CD4-positive, alpha-beta T cell treated with Interleukin-17A for 4 hours (primary cell): ENCODE measurements around the gene C4BPA.

Experiments
- DNase-seq: peaks from one replicate; pipeline ENCODE4 v3.0.0-alpha.2; 2020; ENCODE audit warnings: mixed read lengths

C4BPA gene

DNA sequence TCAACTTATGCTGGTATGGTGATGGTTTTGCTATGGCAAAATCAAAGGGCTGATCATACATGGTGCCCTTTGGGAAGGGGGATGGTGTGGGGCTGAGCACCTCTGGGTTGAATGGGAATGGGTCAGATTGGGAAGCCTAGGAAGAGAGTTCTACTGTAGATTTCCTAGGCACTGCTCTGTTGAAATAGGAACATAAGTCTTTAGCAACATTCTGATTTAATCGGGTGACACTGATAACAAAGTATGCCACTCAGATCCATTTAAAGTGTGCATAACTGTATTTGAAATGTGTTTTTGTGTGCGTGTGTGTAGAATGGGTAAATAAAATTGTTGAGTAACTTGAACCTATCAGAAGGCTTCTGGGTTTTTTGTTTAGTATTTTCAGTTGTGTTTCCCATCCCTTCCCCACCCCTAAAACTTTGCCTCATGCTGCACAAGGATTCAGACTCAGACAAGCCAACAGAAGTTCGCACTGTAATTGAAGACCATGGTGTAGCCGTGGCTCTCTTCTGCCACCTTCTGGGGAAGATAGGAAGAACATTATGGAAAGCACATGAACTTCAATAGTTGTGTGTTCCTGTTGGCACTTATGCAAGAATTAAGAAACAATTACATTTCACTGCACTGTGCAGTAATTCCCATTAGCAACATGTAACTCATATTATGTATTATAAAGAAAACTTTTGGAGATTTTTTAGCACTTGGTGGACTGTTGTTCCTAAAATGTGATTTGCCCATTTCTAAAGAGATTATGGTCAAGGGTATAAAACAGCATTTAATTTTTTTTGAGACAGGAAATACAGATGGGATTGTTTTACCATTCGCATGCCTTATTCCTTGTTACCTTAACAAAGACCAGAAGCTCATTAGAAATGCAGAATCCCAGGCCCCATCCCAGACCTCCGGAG lies 26.3 kb upstream of the C4BPA start:
- peak; percentile 77 for DNase-seq

DNA sequence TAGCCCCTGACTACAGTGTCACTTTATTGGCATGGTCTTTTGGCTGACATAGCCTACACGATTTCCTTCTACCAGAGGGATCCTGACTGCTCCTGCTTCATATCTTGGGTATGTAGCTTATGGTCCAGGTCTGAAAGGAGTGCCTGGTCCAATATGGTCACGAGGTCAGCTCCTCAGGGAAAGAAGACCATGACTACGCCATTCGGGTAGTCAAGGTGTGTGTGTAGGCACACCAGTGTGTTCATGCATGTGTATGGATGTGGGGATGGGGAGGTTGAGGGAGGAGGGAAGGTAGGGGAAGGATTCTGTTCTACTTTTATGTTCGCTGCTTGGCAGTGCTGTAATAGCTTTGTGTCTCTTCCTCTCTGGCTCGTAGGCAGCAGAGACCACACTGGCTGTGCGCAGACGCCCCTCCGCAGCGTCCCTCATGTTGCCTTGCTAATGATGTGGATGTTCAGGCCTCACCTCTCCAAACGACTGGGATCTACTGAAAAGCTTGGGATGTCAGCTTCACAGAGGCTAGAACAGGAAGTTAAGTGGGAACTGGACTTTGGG lies 25.4 kb upstream of the C4BPA start:
- no peak for DNase-seq

DNA sequence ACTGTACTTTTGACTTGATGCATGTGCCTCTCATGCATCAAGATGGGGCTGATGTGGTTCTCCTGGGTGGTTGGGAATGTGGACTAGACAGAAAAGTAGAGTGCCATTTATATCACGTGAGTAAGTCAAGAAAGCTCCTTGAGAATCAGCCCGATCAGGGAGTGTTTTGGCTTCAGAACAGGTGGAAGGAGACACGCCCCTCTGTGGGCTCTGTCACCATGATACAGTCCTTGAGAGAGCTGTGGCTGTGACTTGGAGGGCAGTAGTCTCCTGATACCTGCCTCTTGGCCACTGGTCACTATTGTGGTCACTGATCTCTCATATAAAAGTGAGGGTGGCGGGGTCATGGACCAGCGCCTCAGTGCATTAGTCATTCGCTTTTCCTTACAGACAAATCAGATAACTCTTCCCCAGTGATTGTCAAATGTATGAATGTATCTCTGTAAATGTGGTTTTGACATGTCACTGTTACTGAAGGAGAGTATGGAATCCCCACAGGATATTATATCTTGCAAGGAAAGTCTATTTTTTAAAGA lies 24.3 kb upstream of the C4BPA start:
- DNase-seq, result no peak

DNA sequence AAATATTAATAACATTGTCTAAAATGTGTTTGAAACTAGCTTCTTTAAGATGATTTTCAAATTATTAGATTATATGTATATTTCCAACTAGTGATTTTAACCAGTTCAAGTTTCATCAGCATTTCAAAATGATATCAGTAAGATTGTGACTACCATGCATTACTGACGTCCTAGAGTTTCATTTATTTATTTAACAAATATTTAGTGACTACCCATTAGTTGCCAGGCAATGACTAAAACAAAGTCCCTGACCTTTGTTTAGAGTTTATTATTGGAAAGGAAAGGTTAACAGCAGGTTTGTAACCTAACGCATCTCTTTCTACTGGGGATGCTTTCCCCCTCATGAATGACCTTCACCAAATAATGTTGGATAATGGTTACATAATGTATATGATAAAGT lies 22.9 kb upstream of the C4BPA start:
- DNase-seq, result no peak

DNA sequence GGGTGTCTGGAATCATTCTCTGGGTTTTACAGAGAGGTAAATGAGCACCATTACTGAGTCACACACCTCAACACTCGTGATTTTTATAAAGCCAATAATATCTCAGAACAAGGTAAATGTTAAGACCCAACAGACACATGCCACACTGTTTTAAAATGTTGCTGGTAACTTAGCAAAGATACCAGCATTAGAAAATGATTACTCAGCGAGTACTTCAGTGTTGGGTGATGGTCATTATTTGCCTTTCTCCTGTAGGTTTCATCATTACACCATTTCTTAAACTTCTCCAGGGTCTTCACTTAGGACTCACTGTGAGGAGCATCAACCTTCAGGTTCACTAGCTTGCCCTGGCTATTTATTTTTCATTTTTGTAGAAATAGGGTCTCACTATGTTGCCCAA lies 22.2 kb upstream of the C4BPA start:
- DNase-seq, result no peak

DNA sequence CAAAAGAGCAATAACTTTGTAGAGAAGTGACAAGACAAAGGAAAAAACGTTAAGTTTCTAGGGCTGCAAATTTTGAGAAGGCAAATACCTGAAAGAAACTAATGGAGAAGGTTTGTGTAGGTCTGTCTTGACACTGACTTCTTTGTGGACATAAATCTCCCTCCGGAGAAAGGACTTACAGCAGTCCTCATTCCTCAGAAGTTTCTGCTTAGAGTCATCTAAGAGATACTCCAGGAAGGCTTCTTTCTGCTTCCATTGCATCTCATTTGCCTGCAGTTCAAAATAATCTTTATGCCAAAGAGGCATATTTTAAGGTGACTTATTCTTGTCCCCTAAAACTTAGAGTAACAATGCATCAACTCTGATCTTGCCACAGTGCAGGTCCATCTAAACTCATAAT lies 19.8 kb upstream of the C4BPA start:
- DNase-seq, result no peak

DNA sequence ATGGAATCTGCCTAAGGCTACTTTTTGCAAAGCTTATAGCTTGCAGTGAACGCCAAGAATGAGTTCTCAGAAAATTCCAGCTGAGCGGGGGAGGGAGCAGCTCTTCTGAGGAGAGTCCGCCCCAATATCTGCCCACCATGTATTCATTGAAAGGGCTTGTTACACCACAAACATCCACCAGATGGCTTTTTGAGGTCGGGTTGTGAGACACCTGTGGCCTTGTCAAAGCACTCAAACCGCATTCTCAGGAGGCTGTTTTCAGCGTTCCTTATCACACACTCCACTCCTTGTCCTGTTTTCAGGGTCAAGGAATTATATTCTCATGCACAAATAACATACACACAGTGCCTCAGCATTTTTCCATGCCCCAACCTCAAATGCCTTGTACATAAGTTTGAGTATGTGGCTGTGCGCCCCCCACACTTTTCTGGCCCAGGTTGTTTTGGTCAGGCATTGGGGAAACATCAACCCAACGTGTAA lies 19.3 kb upstream of the C4BPA start:
- peak; percentile 63 for DNase-seq

DNA sequence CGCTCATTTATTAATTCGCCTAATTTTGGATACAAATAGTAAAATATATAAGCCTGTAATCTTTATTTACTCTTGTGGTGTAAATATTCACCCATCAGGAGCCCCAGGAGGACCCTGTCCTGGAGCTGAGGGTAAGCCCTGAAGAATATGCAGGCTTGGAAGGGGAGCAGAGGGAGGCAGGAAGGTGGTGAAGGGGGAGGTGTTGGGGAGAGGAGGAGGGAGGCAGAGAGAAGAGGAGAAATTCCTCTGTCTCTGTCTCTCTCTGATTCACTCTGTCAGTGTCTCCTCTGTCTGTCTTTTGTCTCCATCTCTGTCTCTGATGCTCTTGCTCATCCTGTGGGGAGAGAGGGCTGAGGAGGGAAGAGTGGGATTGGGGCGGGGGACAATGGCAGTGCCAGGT lies 18.1 kb upstream of the C4BPA start:
- no peak for DNase-seq

DNA sequence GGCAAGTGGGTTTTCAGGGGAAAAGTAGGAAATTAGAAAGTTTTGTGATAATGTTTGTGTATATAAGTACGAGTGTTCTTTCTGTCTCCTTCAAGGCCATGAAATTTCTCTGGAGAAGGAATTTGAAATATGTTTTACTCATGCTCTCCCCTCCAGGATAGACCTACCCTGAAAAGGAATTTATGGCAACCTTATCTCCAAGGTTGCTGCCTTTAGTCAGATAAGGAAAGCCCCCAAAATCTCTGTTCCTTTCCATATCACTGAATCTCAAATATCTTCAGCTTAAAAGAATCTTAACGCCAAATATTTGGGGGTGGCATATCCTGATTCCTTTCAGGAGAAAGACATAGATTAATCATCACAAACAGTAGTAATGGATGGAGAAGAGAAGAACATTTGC lies 15.9 kb upstream of the C4BPA start:
- no peak for DNase-seq

DNA sequence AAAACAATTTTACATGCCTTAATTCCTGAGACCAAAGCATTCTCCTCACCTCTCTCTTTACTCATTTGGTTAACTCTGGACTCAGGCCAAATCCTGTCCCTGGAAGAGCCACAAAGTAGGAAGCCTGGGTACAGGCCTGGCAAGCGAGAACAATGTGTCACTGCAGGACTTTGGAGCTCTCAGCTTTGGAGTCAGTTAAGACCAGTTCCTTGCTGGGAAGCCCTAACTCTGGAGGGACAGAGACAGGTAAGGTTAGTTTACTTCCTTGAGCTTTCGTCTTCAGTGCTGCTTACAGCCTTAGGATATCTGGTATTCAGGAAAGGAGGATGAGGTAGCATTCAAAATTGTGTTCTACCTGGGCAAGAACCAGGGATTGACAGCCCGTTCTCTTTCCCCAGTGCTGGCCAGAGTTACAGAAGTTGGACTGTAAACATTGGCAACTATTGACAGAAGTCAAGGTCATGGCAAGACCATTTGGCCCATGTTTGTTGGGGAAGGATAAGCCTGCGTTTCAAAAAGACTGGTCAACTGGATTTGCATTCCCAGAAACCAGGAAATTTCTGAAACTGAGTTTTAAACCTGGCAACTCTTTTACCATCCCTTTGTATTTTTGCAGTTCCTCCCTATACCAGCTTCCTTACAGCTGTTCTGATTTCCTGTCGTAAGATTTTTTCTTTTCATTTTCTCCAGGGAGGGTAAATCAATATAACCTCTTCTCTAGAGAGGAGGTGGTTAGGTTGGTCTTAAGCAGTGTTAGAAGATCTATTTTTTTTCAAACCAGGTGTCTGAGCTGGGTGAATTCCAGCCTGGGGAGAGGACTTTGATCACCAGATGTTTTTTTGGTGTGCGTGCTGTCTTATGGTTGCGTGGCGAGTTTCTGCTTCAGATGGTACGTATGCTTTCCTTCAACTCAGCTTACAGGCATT lies 15.1 kb upstream of the C4BPA start, which contains the start of gene C4BPB:
Gene C4BPB, plus strand, starts transcription at position 160 of the 926 bp plus-strand sequence. Its CDS starts 672 bp downstream, at position 832.
- peak; percentile 20 for DNase-seq

DNA sequence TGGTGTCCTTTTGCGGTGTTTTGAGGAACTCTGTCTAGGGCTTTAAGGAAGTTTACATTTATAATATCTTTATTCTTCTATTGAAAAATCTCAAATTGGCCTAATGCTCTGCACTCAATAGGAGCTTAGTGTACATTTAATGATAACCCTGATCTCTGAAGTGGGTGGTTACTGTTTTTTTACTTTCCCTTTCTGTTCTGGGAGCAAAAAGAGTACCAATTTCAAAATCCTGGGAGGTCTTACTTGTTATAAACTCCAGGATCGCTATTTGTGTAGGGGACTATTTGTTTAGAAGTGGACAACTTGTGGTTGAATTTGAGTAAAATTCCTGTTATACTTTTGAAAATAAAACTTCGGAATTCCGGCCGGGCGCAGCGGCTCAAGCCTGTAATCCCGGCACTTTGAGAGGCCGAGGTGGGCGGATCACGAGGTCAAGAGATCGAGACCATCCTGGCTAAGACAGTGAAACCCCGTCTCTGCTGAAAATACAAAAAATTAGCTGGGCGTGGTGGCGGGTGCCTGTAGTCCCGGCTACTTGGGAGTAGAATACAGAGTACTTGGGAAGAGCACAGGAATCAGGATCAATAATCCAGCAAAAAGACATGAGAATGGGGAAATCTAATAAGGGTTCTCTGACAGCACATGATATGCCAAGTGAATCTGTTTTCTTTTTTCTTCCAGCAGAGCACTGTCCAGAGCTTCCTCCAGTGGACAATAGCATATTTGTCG lies 14.2 kb upstream of the C4BPA start:
- no peak for DNase-seq

DNA sequence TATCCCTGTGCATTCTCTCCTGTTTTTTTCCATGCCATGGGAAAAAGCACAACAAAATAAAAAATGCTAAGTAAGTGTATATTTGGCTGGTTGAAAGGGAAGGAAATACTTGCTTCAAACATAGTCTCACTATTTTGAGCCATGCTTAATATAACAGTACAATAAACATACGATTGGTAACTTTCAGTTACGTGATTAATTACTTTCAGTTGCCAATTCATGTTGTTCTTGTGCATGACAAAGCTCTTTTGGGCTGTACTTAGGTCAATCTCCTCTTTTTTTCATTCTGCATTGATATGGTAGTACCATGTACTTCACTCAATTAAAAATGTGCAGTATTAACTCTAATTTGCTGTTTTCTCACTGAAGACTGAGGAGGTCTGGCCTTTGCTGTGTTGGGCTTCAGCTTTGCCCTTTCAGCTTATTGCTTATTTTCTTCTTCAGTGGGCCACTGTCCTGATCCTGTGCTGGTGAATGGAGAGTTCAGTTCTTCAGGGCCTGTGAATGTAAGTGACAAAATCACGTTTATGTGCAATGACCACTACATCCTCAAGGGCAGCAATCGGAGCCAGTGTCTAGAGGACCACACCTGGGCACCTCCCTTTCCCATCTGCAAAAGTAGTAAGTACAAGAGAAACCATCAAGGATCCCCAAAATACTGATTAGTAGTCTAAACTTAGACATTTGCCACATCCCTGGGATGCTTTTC lies 12.7 kb upstream of the C4BPA start:
- DNase-seq, result no peak

DNA sequence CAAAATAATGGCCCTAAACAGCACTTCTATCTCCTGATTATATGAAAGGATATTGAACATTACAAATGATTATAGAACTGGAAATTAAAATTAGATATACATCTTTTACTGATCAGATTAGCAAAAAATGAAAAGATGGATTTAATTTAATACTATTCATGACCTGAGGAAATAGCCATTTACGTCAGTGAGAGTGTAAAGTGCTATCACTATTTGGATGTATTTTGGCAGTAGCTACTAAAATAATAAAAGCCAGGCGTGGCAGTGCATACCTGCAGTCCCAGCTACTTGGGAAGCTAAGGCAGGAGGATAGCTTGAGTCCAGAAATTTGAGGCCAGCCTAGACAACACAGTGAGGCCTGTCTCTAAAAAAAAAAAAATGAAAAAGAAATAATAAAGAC lies 10.1 kb upstream of the C4BPA start:
- no peak for DNase-seq

DNA sequence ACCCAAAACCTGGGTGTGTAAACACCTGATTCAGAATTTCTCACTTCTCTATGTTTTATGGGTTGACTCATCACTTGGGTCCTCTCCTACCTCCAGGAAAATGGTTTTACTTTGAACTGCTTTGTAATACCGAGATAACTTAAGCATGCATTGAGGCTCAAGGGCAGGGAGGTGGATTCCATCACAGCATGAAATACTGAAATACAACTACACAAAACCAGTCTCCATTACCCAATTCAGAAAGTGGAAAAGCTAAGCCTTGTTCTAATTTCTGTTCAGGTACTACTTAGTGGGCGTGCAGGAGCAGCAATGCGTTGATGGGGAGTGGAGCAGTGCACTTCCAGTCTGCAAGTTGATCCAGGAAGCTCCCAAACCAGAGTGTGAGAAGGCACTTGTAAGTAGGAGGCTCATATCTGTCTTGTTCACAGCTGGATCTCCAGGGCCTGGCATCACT lies 6.1 kb upstream of the C4BPA start:
- no peak for DNase-seq

DNA sequence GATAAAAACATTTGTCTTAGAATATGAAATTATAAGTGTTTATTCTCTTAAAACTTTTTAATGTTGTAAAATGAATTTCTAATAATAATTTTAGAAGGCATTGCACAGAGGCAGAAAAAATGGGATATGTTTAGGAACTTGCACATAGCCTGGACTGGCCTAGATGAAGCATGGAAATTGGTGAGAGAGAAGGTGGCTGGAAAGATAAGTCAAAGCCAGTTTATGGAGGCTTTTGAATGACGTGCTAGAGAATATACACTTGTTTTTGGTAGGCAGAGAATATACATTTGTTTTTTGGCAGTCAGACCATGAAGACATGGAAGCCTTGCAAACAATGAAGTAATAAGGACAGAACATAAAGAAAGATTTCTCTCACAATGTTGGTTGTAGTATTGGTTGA lies 2.3 kb upstream of the C4BPA start:
- DNase-seq, result no peak

DNA sequence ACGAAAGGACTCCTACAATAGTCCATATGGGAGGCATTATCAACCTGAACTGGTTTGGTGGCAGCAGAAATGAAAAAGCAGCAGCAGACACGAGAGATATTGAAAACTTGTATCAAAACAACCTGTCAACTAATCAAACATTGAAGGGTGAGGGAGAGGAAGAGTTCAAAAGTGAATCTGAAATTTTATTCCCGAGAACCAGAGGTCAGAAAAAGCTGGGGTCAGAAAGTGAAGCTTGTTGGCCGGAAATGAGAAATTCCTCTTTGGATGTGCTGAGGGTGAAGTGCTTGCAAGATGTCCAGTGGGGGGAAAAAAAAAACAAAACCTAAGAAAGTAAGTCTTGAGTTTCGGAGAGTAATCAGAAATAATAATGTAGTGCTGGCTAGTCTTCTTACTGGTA lies 1.9 kb upstream of the C4BPA start:
- no peak for DNase-seq

DNA sequence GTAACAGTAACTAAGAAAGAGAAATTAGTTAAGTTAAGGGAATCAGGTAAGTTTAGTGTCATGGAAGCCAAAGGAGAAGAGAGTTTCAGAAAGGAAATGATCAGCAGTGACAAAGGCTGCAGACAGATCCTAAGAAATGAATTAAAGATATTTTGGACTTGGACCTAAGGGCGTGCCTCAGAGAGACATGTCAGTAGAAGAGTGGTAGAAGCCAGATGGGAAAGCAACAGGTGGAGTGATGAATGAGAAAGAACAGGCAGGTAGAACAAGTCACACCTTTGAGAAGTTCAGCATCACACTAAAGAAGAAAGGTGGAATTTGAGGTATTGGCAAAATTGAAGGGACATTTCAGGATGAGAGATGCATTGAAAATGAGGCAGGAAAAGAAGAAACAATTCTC lies 1.4 kb upstream of the C4BPA start:
- DNase-seq, result no peak

DNA sequence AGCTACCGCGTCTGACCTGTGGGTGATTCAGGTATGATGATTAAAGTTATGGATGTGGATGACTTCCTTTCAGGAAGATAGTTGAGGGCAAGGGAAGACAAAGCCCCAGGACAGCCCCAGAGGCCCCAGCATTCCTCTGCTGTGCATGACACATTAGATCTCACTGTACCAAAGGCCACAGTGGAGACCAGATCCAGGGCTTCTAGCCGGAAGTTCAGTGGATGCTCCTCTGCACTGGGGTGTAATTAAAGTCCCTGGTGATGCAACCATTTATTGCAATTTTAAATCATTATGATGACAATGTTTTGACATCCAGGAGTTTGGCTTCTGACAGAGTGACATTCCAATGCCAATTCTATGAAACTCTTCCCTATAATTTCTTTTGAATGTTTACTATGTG lies 5.0 kb downstream of the C4BPA start:
- DNase-seq, result no peak

DNA sequence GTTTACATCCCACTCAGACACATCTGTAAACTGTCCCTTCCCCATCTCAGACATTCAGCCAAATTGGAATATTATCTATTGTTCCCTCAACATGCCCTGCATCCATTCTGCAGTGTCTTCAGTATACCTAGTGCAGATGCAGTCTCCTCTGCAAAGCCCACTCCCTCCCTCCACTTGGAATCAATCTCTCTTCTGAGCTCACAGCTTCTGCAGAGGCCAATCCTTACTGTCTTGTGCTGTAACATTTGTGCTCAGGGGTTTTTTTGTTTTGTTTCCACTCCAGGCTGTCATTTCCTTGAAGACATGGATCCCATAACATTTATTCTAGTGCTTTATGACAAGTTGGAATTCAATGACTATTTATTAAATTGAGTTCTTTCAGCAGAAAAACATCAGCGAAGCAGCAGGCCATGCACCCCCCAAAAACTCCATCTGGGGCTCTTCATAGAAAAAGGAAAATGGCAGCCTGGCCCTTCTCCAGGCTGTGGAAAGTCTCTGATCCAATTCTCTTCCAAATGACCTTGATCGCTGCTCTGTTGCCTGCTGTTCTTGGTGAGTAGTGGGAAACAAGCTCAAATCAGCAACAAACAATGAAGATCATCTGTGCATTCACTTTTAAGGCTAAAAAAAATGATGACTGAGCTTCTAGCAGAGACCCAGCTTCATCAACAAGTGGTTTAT lies 8.7 kb downstream of the C4BPA start:
- DNase-seq, result no peak

DNA sequence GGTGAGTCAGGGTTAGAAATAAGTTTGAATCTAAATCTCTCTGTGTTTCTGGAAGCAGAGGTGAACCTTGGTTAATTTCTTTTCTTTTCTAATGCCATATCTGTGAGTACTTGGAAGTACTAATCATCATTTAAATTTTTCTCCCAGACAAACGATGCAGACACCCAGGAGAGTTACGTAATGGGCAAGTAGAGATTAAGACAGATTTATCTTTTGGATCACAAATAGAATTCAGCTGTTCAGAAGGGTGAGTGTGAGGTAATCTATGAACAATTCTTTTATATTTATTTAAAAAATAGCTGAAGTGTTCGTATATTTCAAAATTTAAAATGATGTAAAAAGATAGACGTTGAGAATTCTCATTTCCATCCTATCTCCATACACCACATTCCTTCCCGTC lies 11.2 kb downstream of the C4BPA start:
- no peak for DNase-seq

DNA sequence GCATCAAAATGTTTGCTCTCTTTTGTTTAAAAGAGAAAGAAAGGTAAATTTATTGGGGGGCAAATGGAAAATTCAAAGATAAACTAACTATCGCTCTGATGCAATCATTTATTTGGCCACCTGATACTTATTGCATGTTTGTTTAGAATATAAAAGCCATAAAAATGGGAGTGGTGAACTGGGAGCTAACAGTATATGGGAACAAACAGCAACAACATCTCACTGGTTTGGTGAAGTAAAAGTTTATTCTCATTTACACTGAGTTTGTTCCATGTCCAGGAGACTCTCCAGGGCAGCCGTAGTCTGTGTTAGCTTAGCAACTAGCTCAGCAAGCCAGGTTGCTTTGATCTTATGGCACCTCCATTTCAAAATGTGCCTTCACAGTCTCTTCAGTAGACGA lies 20.4 kb downstream of the C4BPA start:
- DNase-seq, result no peak
